Ishikawa (cell line): ENCODE results near the gene DELE1.

ENCODE experiments used
- CEBPB ChIP-seq: IDR thresholded peaks from 2 replicates; pipeline ENCODE4 v1.6.1; 2012
- CREB1 ChIP-seq: IDR thresholded peaks from 2 replicates; pipeline ENCODE4 v1.6.1; 2012; ENCODE audit warnings: low read depth
- EGR1 ChIP-seq: IDR thresholded peaks from 2 replicates; pipeline ENCODE4 v1.6.1; 2012
- EP300 ChIP-seq: IDR thresholded peaks from 2 replicates; pipeline ENCODE4 v1.6.1; 2012; ENCODE audit warnings: borderline replicate concordance
- NFIC ChIP-seq: IDR thresholded peaks from 2 replicates; pipeline ENCODE4 v1.6.1; 2012
- RAD21 ChIP-seq: IDR thresholded peaks from 2 replicates; pipeline ENCODE4 v1.6.1; 2012; ENCODE audit warnings: low read depth
- TEAD4 ChIP-seq: IDR thresholded peaks from 2 replicates; pipeline ENCODE4 v1.6.1; 2012
- YY1 ChIP-seq: IDR thresholded peaks from 2 replicates; pipeline ENCODE4 v1.6.1; 2012; ENCODE audit warnings: low read depth
- TF ChIP-seq, protein P1 (sequence below): IDR thresholded peaks from 2 replicates; pipeline ENCODE4 v1.6.1; 2012
- TF ChIP-seq, protein P2 (sequence below): IDR thresholded peaks from 2 replicates; pipeline ENCODE4 v1.6.1; 2012; ENCODE audit warnings: low read depth, mild to moderate bottlenecking
- TF ChIP-seq, protein P3 (sequence below): IDR thresholded peaks from 2 replicates; pipeline ENCODE4 v1.6.1; 2012

GRCh38 chr5:141933151-141933550, 9.5 kb downstream of the DELE1 start:
- no peak for TF ChIP-seq EP300
- TF ChIP-seq, protein P1, sequence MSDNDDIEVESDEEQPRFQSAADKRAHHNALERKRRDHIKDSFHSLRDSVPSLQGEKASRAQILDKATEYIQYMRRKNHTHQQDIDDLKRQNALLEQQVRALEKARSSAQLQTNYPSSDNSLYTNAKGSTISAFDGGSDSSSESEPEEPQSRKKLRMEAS = no peak
- TF ChIP-seq TEAD4 = no peak
- TF ChIP-seq, protein P2, sequence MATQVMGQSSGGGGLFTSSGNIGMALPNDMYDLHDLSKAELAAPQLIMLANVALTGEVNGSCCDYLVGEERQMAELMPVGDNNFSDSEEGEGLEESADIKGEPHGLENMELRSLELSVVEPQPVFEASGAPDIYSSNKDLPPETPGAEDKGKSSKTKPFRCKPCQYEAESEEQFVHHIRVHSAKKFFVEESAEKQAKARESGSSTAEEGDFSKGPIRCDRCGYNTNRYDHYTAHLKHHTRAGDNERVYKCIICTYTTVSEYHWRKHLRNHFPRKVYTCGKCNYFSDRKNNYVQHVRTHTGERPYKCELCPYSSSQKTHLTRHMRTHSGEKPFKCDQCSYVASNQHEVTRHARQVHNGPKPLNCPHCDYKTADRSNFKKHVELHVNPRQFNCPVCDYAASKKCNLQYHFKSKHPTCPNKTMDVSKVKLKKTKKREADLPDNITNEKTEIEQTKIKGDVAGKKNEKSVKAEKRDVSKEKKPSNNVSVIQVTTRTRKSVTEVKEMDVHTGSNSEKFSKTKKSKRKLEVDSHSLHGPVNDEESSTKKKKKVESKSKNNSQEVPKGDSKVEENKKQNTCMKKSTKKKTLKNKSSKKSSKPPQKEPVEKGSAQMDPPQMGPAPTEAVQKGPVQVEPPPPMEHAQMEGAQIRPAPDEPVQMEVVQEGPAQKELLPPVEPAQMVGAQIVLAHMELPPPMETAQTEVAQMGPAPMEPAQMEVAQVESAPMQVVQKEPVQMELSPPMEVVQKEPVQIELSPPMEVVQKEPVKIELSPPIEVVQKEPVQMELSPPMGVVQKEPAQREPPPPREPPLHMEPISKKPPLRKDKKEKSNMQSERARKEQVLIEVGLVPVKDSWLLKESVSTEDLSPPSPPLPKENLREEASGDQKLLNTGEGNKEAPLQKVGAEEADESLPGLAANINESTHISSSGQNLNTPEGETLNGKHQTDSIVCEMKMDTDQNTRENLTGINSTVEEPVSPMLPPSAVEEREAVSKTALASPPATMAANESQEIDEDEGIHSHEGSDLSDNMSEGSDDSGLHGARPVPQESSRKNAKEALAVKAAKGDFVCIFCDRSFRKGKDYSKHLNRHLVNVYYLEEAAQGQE = no peak
- no peak for TF ChIP-seq RAD21
- TF ChIP-seq, protein P3, sequence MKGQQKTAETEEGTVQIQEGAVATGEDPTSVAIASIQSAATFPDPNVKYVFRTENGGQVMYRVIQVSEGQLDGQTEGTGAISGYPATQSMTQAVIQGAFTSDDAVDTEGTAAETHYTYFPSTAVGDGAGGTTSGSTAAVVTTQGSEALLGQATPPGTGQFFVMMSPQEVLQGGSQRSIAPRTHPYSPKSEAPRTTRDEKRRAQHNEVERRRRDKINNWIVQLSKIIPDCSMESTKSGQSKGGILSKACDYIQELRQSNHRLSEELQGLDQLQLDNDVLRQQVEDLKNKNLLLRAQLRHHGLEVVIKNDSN = no peak
- TF ChIP-seq YY1 = no peak
- TF ChIP-seq CREB1 = no peak
- TF ChIP-seq CEBPB = no peak
- no peak for TF ChIP-seq EGR1
- no peak for TF ChIP-seq NFIC
